ENCODE data around the gene TP63. TPM values are rescaled to one million over a fixed set of nuclear protein-coding genes. Genes with fewer than 3 reads are reported as not detected.

TP63 gene
- total and polyA plus RNA-seq, 12 donors = 0.11 to 0.84 (median 0.16) TPM; not detected in 1

GRCh38 chr3:189794518-189794917 is 163.3 kb downstream of the TP63 start:
- Histone ChIP-seq H3K27ac (no peak overlapping the region), H3K4me3 (no peak overlapping the region), H3K27me3 (no peaks in the 10 kb centered on the region), H3K9me3 (replicated peaks in 1 of 3) (no peaks in the 10 kb centered on the region), H3K36me3 (replicated peaks in 1 of 2) (no peaks in the 10 kb centered on the region), H3K4me1 (replicated peaks in 1 of 2) (no peaks in the 10 kb centered on the region)
- intact Hi-C loops (cut with DNase I) = no loop called here
- 71 to 79% (median 73%) methylated on average over 3 of the region's 3 CpGs for WGBS, 4 donors
- no peak for DNase-seq
- TF ChIP-seq POLR2A (IDR thresholded peaks at IDR 0.05) = no peak
- TF ChIP-seq, protein P1, sequence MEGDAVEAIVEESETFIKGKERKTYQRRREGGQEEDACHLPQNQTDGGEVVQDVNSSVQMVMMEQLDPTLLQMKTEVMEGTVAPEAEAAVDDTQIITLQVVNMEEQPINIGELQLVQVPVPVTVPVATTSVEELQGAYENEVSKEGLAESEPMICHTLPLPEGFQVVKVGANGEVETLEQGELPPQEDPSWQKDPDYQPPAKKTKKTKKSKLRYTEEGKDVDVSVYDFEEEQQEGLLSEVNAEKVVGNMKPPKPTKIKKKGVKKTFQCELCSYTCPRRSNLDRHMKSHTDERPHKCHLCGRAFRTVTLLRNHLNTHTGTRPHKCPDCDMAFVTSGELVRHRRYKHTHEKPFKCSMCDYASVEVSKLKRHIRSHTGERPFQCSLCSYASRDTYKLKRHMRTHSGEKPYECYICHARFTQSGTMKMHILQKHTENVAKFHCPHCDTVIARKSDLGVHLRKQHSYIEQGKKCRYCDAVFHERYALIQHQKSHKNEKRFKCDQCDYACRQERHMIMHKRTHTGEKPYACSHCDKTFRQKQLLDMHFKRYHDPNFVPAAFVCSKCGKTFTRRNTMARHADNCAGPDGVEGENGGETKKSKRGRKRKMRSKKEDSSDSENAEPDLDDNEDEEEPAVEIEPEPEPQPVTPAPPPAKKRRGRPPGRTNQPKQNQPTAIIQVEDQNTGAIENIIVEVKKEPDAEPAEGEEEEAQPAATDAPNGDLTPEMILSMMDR (IDR thresholded peaks at IDR 0.05) = no peak

DNA sequence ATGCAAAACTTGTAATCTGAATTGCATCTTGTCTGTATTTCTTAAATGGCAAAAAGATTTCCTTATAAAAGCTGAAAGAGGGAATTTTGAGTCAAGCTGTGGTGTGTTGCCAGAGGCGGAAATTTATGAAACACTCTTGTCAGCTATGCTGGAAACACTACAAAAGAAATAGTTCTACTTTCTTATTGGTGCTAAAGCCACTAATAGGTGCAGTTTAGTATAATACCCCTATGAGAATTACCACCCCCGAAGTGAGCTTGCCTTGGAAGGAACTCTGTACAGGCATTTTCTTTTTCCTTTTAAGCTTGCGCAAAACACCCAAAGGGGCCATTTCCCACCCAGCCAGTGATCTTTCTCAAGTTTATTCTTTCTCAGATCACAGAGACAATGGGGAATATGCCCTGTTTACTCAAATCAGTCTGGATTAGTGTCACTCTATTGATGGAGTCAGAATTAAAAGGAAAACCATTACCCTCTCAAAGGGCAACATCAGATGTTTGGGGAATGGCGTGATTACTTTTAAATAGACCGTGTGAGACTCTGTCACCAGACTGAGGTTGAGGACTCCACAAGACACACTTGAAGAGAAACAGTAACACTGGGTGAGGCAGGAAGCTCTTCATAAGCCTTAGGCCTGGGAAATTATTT is 166.0 kb downstream of the TP63 start:
- Histone ChIP-seq H3K27me3 (no peaks in the 10 kb centered on the region), H3K27ac (no peak overlapping the region), H3K36me3 (replicated peaks in 1 of 2) (no peaks in the 10 kb centered on the region), H3K4me3 (no peak overlapping the region), H3K4me1 (replicated peaks in 1 of 2) (no peaks in the 10 kb centered on the region), H3K9me3 (replicated peaks in 1 of 3) (no peaks in the 10 kb centered on the region)
- DNase-seq = no peak
- intact Hi-C loops (cut with DNase I) = no loop called here
- TF ChIP-seq POLR2A (IDR thresholded peaks at IDR 0.05) = no peak
- TF ChIP-seq, protein P1 (IDR thresholded peaks at IDR 0.05) = no peak
- 87 to 95% (median 88%) methylated on average over 5 of the region's 5 CpGs for WGBS, 4 donors

DNA sequence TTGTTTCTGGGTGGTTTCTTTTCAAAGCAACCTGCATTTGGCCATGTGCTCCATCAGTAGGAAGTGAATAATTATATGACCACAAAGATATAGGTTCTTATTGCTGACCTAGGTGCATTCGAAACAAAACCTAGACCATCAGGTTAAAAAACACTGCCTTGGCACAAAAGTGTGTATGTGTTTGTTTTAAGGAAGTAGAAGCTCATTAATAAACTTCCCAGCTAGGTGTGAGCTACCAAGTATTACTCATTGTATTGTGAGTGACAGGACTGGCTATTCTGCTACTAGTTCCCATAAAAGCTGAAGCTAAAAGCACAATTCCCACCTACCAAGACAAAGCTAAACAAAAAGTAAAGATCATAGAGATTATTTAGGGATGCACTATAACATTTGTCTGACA is 168.2 kb downstream of the TP63 start:
- H3K36me3 ChIP-seq (replicated peaks in 1 of 2) = no peaks in the 10 kb centered on the region
- WGBS, 4 donors = 69 to 83% (median 76%) methylated on average over 1 of the region's 1 CpG
- no peaks in the 10 kb centered on the region for H3K4me1 ChIP-seq (replicated peaks in 1 of 2)
- no peaks in the 10 kb centered on the region for H3K27me3 ChIP-seq
- intact Hi-C loops (cut with DNase I) = no loop called here
- no peak overlapping the region for H3K4me3 ChIP-seq
- no peak for DNase-seq
- no peaks in the 10 kb centered on the region for H3K9me3 ChIP-seq (replicated peaks in 1 of 3)
- no peak for TF ChIP-seq POLR2A (IDR thresholded peaks at IDR 0.05)
- TF ChIP-seq, protein P1 (IDR thresholded peaks at IDR 0.05) = no peak
- no peak overlapping the region for H3K27ac ChIP-seq

DNA sequence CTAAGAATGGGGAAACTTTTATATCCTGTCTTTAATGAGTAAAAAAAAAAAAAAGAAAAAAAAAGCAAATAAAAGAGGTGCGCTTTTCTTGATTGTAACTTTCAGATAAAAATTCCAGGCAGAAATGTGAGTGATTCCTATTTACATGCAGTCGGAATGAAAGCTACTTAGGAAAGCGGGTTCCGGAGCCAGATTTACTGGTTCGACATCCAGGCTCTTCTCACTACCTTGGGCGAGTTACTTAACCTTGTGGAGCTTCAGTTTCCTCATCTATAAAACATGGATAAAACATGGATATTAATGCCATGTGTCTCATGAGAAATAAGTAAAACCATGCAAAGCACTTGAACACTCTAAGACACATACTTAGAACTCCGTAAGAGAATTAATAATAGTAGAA is 169.2 kb downstream of the TP63 start:
- H3K36me3 ChIP-seq (replicated peaks in 1 of 2) = no peaks in the 10 kb centered on the region
- intact Hi-C loops (cut with DNase I) = no loop called here
- 92 to 98% (median 95%) methylated on average over 7 of the region's 7 CpGs for WGBS, 4 donors

More for the DNA sequence above, 169.2 kb downstream of the TP63 start:
- no peak for TF ChIP-seq POLR2A (IDR thresholded peaks at IDR 0.05)
- TF ChIP-seq, protein P1 (IDR thresholded peaks at IDR 0.05) = no peak
- Histone ChIP-seq H3K4me1 (replicated peaks in 1 of 2) (no peaks in the 10 kb centered on the region), H3K4me3 (no peak overlapping the region), H3K9me3 (replicated peaks in 1 of 3) (no peaks in the 10 kb centered on the region), H3K27ac (no peak overlapping the region), H3K27me3 (no peaks in the 10 kb centered on the region)
- DNase-seq = no peak

Data from adrenal gland (tissue), 12 donors.